ENCODE data around the gene NFASC.

The NFASC gene

GRCh38 chr1:205012391-205013140 lies 141.9 kb downstream of the NFASC start:
- H3K79me2 ChIP-seq (ENCODE audit: insufficient read depth, low read length), result no peaks in the 10 kb centered on the region
- no peaks in the 10 kb centered on the region for H3K9me3 ChIP-seq (ENCODE audit: insufficient read depth, low read length)
- H3K9me2 ChIP-seq (replicated peaks; ENCODE audit: insufficient read depth, low read length), result no peaks in the 10 kb centered on the region
- no peak overlapping the region for H3K4me2 ChIP-seq (ENCODE audit: low read depth, low read length, poor library complexity, severe bottlenecking)
- no peak overlapping the region for H3K4me3 ChIP-seq (ENCODE audit: insufficient read depth, low read length, poor library complexity, severe bottlenecking)
- H3F3A ChIP-seq (ENCODE audit: insufficient read depth), result no peaks in the 10 kb centered on the region
- no peak overlapping the region for H3K9ac ChIP-seq (ENCODE audit: low read length)
- no peak overlapping the region for H2AFZ ChIP-seq (ENCODE audit: low read depth, low read length, severe bottlenecking)
- H4K20me1 ChIP-seq (ENCODE audit: low read depth, low read length), result no peaks in the 10 kb centered on the region
- TF ChIP-seq CTCF (IDR thresholded peaks at IDR 0.05; ENCODE audit: insufficient read depth, low read length, poor library complexity, severe bottlenecking) (no peak), EZH2phosphoT487 (conservative IDR thresholded peaks at IDR 0.05; ENCODE audit: low read length) (no peak)
- no peak overlapping the region for H3K27ac ChIP-seq (ENCODE audit: low read depth, low read length)
- H3K36me3 ChIP-seq (ENCODE audit: low read length), result no peaks in the 10 kb centered on the region
- no peaks in the 10 kb centered on the region for H3K27me3 ChIP-seq (ENCODE audit: low read length)

GRCh38 chr1:205013683-205014367 lies 143.2 kb downstream of the NFASC start:
- H3K9me3 ChIP-seq (ENCODE audit: insufficient read depth, low read length), result no peaks in the 10 kb centered on the region
- TF ChIP-seq CTCF (IDR thresholded peaks at IDR 0.05; ENCODE audit: insufficient read depth, low read length, poor library complexity, severe bottlenecking) (no peak), EZH2phosphoT487 (conservative IDR thresholded peaks at IDR 0.05; ENCODE audit: low read length) (no peak)
- no peak overlapping the region for H3K4me2 ChIP-seq (ENCODE audit: low read depth, low read length, poor library complexity, severe bottlenecking)
- no peaks in the 10 kb centered on the region for H3F3A ChIP-seq (ENCODE audit: insufficient read depth)
- H2AFZ ChIP-seq (ENCODE audit: low read depth, low read length, severe bottlenecking), result no peak overlapping the region
- H3K27me3 ChIP-seq (ENCODE audit: low read length), result no peaks in the 10 kb centered on the region
- H3K9me2 ChIP-seq (replicated peaks; ENCODE audit: insufficient read depth, low read length), result no peaks in the 10 kb centered on the region
- H3K9ac ChIP-seq (ENCODE audit: low read length), result no peak overlapping the region
- no peak overlapping the region for H3K27ac ChIP-seq (ENCODE audit: low read depth, low read length)
- H3K4me3 ChIP-seq (ENCODE audit: insufficient read depth, low read length, poor library complexity, severe bottlenecking), result no peak overlapping the region
- H3K36me3 ChIP-seq (ENCODE audit: low read length), result no peaks in the 10 kb centered on the region
- H4K20me1 ChIP-seq (ENCODE audit: low read depth, low read length), result no peaks in the 10 kb centered on the region
- no peaks in the 10 kb centered on the region for H3K79me2 ChIP-seq (ENCODE audit: insufficient read depth, low read length)

- H3K27ac ChIP-seq (ENCODE audit: low read depth, low read length), result no peak overlapping the region
Measured at GRCh38 chr1:205014783-205015182, 144.1 kb downstream of the NFASC start.

More at GRCh38 chr1:205014783-205015182, 144.1 kb downstream of the NFASC start:
- no peaks in the 10 kb centered on the region for H4K20me1 ChIP-seq (ENCODE audit: low read depth, low read length)
- H3K4me2 ChIP-seq (ENCODE audit: low read depth, low read length, poor library complexity, severe bottlenecking), result no peak overlapping the region
- H3K36me3 ChIP-seq (ENCODE audit: low read length), result no peaks in the 10 kb centered on the region
- no peak for TF ChIP-seq CTCF (IDR thresholded peaks at IDR 0.05; ENCODE audit: insufficient read depth, low read length, poor library complexity, severe bottlenecking)
- TF ChIP-seq EZH2phosphoT487 (conservative IDR thresholded peaks at IDR 0.05; ENCODE audit: low read length), result no peak
- H3K27me3 ChIP-seq (ENCODE audit: low read length), result no peaks in the 10 kb centered on the region
- H3K9ac ChIP-seq (ENCODE audit: low read length), result no peak overlapping the region
- no peaks in the 10 kb centered on the region for H3K79me2 ChIP-seq (ENCODE audit: insufficient read depth, low read length)
- H3K9me3 ChIP-seq (ENCODE audit: insufficient read depth, low read length), result no peaks in the 10 kb centered on the region
- H2AFZ ChIP-seq (ENCODE audit: low read depth, low read length, severe bottlenecking), result no peak overlapping the region
- H3K9me2 ChIP-seq (replicated peaks; ENCODE audit: insufficient read depth, low read length), result no peaks in the 10 kb centered on the region
- H3K4me3 ChIP-seq (ENCODE audit: insufficient read depth, low read length, poor library complexity, severe bottlenecking), result no peak overlapping the region
- no peaks in the 10 kb centered on the region for H3F3A ChIP-seq (ENCODE audit: insufficient read depth)

Data from SU-DHL-6 (cell line).